WERI-Rb-1 (cell line): ENCODE data around the gene PACS1.

Experiments
- DNase-seq: peaks from one replicate; pipeline ENCODE4 v3.0.0-alpha.2; 2020
- H3K27ac ChIP-seq: fragments of 250-450 bp; sonication (Bioruptor Pico); 2 replicates; pipeline ENCODE4 v1.5.1; 2020; ENCODE audit warnings: mild to moderate bottlenecking, moderate library complexity
- H3K27me3 ChIP-seq: fragments of 250-450 bp; sonication (Bioruptor Pico); 2 replicates; pipeline ENCODE4 v1.5.1; 2021; ENCODE audit warnings: mild to moderate bottlenecking, low read depth, moderate library complexity; ENCODE audit not compliant: insufficient read depth, severe bottlenecking
- H3K36me3 ChIP-seq: fragments of 250-450 bp; sonication (Bioruptor Pico); 2 replicates; pipeline ENCODE4 v1.5.1; 2020; ENCODE audit warnings: mild to moderate bottlenecking, moderate library complexity
- H3K4me3 ChIP-seq: 2 replicates; pipeline ENCODE4 v1.5.1; 2011; ENCODE audit warnings: low read depth, mild to moderate bottlenecking, control low read depth, low read length
- H3K9me3 ChIP-seq: fragments of 250-450 bp; sonication (Bioruptor Pico); 2 replicates; pipeline ENCODE4 v1.5.1; 2021; ENCODE audit warnings: mild to moderate bottlenecking, moderate library complexity; ENCODE audit not compliant: severe bottlenecking
- CTCF ChIP-seq: IDR thresholded peaks from 2 replicates; pipeline ENCODE4 v1.5.1; 2011; ENCODE audit warnings: low read depth, mild to moderate bottlenecking, control low read depth, inconsistent platforms, low read length

The PACS1 gene

DNA sequence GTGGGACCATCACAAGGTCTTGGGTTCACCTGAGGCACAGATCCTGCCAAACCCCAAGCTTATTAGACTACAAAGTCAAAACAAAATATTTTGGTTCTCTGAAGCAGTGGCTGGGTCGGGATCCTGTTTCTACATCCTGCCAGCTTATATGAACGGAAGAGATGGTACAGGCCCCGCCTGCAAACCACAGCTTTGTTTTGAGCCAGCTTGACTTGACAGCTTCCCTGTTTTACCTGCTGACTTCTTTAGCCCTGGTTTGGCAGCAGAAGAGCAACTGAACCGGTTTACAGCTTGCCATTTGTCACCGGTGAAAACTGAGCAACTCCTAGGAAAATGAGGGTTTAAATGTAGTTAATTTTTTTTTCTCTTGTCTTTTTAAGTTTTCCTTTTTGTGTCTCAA, 11.4 kb downstream of the PACS1 start:
- TF ChIP-seq CTCF: no peak
- Histone ChIP-seq H3K36me3 (peaks cover 16% of the 10 kb centered on the region), H3K4me3 (no peak overlapping the region), H3K9me3 (no peaks in the 10 kb centered on the region), H3K27ac (no peak overlapping the region), H3K27me3 (no peaks in the 10 kb centered on the region)
- DNase-seq: no peak

DNA sequence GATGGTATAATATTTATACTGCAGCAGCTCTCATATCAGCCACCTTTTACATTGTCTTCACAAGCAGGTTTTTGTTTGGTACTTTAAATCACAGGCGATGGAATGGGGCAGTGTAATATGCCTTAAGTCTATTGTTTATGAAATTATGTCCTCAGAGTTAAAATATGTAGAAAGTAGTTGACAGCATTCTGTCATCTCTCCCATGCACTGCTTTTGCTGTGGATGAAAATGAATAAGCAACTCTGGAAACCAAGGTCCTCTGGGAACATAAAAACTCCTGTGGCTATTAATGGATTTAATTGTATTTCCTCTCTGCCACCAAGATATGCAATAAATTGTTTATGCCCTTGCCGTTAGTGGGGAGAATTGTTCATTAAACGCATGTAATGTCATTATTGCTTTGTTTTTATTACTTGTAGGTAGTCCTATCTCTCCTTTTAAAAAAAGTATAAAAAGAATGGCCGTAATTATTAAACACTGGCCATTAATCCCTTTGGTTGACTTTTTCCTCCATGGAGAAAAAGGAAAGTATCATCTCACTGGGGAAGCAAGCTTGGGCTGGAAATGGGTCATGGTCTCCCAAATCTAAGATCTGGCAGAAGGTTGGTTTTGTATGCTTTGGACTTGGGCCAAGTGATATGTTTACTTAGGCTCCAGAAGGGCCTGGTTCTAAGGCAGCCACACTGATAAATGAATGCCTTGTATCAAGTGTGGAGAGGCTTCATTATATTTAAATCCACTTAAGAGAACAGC, 13.1 kb downstream of the PACS1 start:
- no peak for TF ChIP-seq CTCF
- H3K27me3 ChIP-seq: no peaks in the 10 kb centered on the region
- no peaks in the 10 kb centered on the region for H3K9me3 ChIP-seq
- no peak for DNase-seq
- no peak overlapping the region for H3K4me3 ChIP-seq
- H3K27ac ChIP-seq: no peak overlapping the region
- peaks cover 9% of the 10 kb centered on the region for H3K36me3 ChIP-seq

DNA sequence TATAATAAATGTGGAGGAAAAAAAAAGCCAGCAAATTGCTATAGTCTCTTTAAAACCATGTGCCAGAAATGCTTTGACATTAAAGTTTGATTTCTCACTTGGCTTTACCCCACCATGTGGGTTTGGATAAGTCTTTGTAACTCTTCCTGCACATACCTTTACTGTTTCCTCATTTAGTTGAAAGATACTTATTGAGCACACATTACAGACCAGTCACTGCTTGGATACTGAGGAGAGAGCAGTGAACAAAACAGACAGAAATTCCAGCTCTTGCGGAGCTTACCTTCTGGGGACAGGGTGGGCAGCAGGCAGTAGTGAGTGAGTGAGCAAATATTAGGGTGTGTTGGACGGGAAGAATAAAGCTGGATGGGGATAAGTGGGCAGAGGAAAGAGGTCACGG, 13.7 kb downstream of the PACS1 start:
- Histone ChIP-seq H3K27ac (no peak overlapping the region), H3K4me3 (no peak overlapping the region), H3K36me3 (peaks cover 9% of the 10 kb centered on the region), H3K27me3 (no peaks in the 10 kb centered on the region), H3K9me3 (no peaks in the 10 kb centered on the region)
- DNase-seq: no peak
- no peak for TF ChIP-seq CTCF

- Histone ChIP-seq H3K36me3 (peaks cover 3% of the 10 kb centered on the region), H3K27ac (no peak overlapping the region), H3K9me3 (no peaks in the 10 kb centered on the region), H3K4me3 (no peak overlapping the region), H3K27me3 (no peaks in the 10 kb centered on the region)
- no peak for DNase-seq
- no peak for TF ChIP-seq CTCF
Measured at GRCh38 chr11:66084821-66085475, 14.9 kb downstream of the PACS1 start.

GRCh38 chr11:66087148-66087908, 17.3 kb downstream of the PACS1 start:
- no peaks in the 10 kb centered on the region for H3K27me3 ChIP-seq
- no peak overlapping the region for H3K4me3 ChIP-seq
- TF ChIP-seq CTCF: no peak
- peaks cover 4% of the 10 kb centered on the region for H3K9me3 ChIP-seq
- no peaks in the 10 kb centered on the region; the same call in 1 of the 2 replicates for H3K36me3 ChIP-seq
- DNase-seq: no peak
- H3K27ac ChIP-seq: no peak overlapping the region
